ENCODE data around the gene DIAPH1.

GRCh38 chr5:141662028-141662427 lies 43.2 kb upstream of the DIAPH1 start:
- no peak for TF ChIP-seq POLR2A (IDR thresholded peaks at IDR 0.05)
- TF ChIP-seq, protein P1, sequence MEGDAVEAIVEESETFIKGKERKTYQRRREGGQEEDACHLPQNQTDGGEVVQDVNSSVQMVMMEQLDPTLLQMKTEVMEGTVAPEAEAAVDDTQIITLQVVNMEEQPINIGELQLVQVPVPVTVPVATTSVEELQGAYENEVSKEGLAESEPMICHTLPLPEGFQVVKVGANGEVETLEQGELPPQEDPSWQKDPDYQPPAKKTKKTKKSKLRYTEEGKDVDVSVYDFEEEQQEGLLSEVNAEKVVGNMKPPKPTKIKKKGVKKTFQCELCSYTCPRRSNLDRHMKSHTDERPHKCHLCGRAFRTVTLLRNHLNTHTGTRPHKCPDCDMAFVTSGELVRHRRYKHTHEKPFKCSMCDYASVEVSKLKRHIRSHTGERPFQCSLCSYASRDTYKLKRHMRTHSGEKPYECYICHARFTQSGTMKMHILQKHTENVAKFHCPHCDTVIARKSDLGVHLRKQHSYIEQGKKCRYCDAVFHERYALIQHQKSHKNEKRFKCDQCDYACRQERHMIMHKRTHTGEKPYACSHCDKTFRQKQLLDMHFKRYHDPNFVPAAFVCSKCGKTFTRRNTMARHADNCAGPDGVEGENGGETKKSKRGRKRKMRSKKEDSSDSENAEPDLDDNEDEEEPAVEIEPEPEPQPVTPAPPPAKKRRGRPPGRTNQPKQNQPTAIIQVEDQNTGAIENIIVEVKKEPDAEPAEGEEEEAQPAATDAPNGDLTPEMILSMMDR (IDR thresholded peaks at IDR 0.05) = no peak
- TF ChIP-seq POLR2AphosphoS5 (IDR thresholded peaks at IDR 0.05) = no peak

Measured in transverse colon (tissue), 4 donors.